Measurements from ENCODE around the gene PSMD7.

GRCh38 chr16:74279266-74279665, 17.3 kb upstream of the PSMD7 start:
- no peak for TF ChIP-seq ZNF274 (IDR thresholded peaks at IDR 0.05; ENCODE audit: low read depth, low read length)
- TF ChIP-seq YY1 (IDR thresholded peaks at IDR 0.05; ENCODE audit: insufficient read depth, insufficient read length): no peak
